Kidney (tissue), 14 donors: ENCODE data around the gene ADAMTS17. TPM values are rescaled to one million over a fixed set of nuclear protein-coding genes. Genes with fewer than 3 reads are reported as not detected.

Experiments
- DNase-seq, 5 donors: peaks; one replicate each; pipeline ENCODE4 v3.0.0-alpha.2; 2013 to 2020
- FAIRE-seq: peaks from 2 replicates; lab custom pipeline; 2012; peaks lifted over from hg19 to GRCh38; lab: Jason Lieb, UNC
- H3K27ac ChIP-seq, 2 donors: one replicate each; pipeline ENCODE4 v1.7.0; 2013; ENCODE audit warnings: low read depth in 2 of 2, low read length in 2 of 2, inconsistent platforms in 1 of 2
- H3K27me3 ChIP-seq: one replicate; pipeline ENCODE4 v1.7.1; 2013; ENCODE audit warnings: low read length, inconsistent platforms; ENCODE audit not compliant: control insufficient read depth, insufficient read depth
- H3K36me3 ChIP-seq, 3 donors: one replicate each; pipeline versions ENCODE4 v1.7.0 to v1.7.1; 2013; ENCODE audit warnings: low read length in 3 of 3, control low read depth in 1 of 3, inconsistent platforms in 1 of 3; ENCODE audit not compliant: insufficient read depth in 3 of 3, control insufficient read depth in 2 of 3
- H3K4me1 ChIP-seq, 3 donors: one replicate each; pipeline versions ENCODE4 v1.7.0 to v1.7.1; 2013; ENCODE audit warnings: low read length in 3 of 3, inconsistent platforms in 1 of 3, low read depth in 1 of 3; ENCODE audit not compliant: control insufficient read depth in 2 of 3, insufficient read depth in 2 of 3
- H3K4me3 ChIP-seq, 3 donors: one replicate each; pipeline versions ENCODE4 v1.7.0 to v1.8.1; 2013; ENCODE audit warnings: low read length in 3 of 3, control low read depth in 1 of 3, inconsistent platforms in 1 of 3
- H3K9ac ChIP-seq, 3 donors: one replicate each; pipeline versions ENCODE4 v1.7.0 to v1.7.1; 2013; ENCODE audit warnings: low read length in 3 of 3, control low read depth in 1 of 3, inconsistent platforms in 1 of 3
- H3K9me3 ChIP-seq, 3 donors: one replicate each; pipeline versions ENCODE4 v1.7.0 to v1.7.1; 2013; ENCODE audit warnings: low read length in 3 of 3, control low read depth in 1 of 3, inconsistent platforms in 1 of 3; ENCODE audit not compliant: control insufficient read depth in 2 of 3, insufficient read depth in 1 of 3
- intact Hi-C: fragments of 100-400 bp; cut with DNase I; formaldehyde crosslinking; loops from one replicate; pipeline ENCODE4 v1.11.1; 2022
- polyA plus RNA-seq: library from polyadenylated mRNA; stranded (reverse); fragments of 350-450 nt; fragmentation: Illumina TruSeq; extraction: RNeasy Lipid Tissue Mini Kit (QIAGEN cat#74804); gene quantifications from one replicate; pipeline ENCODE4 v1.2.3, GENCODE V29; 2014; ENCODE audit warnings: low read depth, low replicate concordance; ENCODE audit not compliant: insufficient read depth
- total RNA-seq: library from RNA; stranded (reverse); fragmentation: NEBNext Ultra II Directional; extraction: Animal tissue kit (Norgen Biotek cat#: 25700); gene quantifications from one replicate; pipeline ENCODE4 v1.2.1, GENCODE V29; 2021
- TF ChIP-seq, protein P1 (sequence below): IDR thresholded peaks from 3 replicates; pipeline ENCODE4 v1.5.1; 2012; ENCODE audit warnings: mild to moderate bottlenecking, moderate library complexity, borderline replicate concordance; ENCODE audit not compliant: insufficient read depth; ENCODE audit errors: extremely low read depth
- donor health status: control.
- donor health status: control.
- donor health status: control.
- donor health status: control.
- donor health status: control.
- donor health status: DM: yes; HTN: yes; CAD: no.
- donor health status: Normal renal cell carcinoma (clear cell type).

Gene ADAMTS17
- total and polyA plus RNA-seq, 2 donors from 2014 or later = 1.7 to 2.2 TPM

DNA sequence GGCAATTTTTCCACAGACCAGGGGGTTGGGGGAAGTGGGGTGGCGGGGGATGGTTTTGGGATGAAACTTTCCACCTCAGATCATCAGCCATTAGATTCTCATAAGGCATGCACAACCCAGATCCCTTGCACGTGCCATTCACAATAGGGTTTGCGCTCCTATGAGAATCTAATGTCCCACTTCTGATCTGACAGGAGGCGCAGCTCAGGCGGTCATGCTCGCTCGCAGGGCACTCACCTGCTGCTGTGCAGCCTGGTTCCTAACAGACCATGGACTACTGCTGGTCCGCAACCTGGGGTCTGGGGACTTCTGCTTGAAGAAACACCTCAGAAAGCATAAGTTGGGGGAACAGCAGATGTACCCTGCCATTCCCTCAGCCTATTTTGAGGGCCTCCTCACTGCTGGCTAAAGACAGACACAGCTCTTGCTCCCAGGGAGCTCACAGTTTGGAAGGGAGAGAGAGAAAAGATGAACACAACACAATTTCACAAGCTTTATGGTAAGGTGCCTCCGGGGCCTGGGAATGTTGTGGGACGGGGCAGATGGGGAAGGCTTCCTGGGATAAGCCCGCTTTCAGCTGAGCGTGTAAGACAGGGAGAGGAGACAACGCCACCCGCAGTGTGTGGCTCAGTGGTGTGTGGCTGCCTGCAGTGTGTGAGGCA is 285.2 kb downstream of the ADAMTS17 start:
- H3K27me3 ChIP-seq = no peaks in the 10 kb centered on the region
- intact Hi-C loops = no loop called here
- TF ChIP-seq, protein P1, sequence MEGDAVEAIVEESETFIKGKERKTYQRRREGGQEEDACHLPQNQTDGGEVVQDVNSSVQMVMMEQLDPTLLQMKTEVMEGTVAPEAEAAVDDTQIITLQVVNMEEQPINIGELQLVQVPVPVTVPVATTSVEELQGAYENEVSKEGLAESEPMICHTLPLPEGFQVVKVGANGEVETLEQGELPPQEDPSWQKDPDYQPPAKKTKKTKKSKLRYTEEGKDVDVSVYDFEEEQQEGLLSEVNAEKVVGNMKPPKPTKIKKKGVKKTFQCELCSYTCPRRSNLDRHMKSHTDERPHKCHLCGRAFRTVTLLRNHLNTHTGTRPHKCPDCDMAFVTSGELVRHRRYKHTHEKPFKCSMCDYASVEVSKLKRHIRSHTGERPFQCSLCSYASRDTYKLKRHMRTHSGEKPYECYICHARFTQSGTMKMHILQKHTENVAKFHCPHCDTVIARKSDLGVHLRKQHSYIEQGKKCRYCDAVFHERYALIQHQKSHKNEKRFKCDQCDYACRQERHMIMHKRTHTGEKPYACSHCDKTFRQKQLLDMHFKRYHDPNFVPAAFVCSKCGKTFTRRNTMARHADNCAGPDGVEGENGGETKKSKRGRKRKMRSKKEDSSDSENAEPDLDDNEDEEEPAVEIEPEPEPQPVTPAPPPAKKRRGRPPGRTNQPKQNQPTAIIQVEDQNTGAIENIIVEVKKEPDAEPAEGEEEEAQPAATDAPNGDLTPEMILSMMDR = no peak
- DNase-seq (no peak), FAIRE-seq (no peak)
- H3K27ac ChIP-seq = no peak overlapping the region
- H3K4me1 ChIP-seq = peaks cover 0 to 15% (median 6%) of the 10 kb centered on the region in 3 donors
- no peak overlapping the region for H3K9ac ChIP-seq
- H3K36me3 ChIP-seq = no peaks in the 10 kb centered on the region
- no peaks in the 10 kb centered on the region for H3K9me3 ChIP-seq
- no peak overlapping the region for H3K4me3 ChIP-seq

DNA sequence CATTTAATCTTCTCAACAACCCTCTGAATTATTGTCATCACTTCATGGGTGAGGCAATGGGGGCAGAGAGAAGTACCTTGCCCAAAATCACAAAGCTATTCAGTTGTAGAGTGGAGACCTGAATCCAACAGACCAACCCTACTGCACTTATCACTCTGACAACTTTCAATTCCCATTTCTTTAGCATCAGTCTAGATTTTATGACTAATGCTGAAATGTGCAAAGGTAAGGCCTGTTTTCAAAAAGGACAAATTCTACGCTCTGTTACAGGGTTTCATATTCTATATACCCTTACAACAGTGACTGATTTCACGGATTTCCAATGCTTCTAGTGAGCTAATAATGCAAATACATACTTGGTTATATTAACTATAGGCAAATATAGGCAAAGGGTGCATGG is 286.0 kb downstream of the ADAMTS17 start:
- TF ChIP-seq, protein P1 = no peak
- H3K4me3 ChIP-seq = no peak overlapping the region
- no peak for FAIRE-seq
- intact Hi-C loops = no loop called here
- no peak for DNase-seq
- no peaks in the 10 kb centered on the region for H3K36me3 ChIP-seq
- no peak overlapping the region for H3K9ac ChIP-seq
- peaks cover 0 to 9% (median 5%) of the 10 kb centered on the region in 3 donors for H3K4me1 ChIP-seq
- no peaks in the 10 kb centered on the region for H3K27me3 ChIP-seq
- no peaks in the 10 kb centered on the region for H3K9me3 ChIP-seq
- no peak overlapping the region for H3K27ac ChIP-seq

DNA sequence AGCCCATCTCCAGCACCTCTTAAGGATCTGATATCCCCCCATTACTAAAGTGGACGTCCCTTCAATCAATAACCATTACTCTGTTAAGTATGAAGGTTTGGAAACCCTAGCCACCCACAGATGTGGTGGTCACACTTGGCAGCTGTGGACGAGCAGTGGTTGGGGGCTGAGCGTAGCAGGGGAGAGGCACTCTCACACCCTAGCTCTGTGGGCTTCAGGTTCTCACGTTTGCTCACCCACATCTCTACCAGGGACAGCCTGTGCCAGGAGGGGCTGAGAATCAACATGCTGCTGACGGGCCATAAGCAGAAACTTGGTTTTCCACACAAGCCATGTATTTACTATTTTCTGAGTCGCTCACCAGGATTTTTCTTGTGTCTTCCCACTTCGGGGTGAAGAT is 287.2 kb downstream of the ADAMTS17 start:
- FAIRE-seq = no peak
- intact Hi-C loops = no loop called here
- H3K9ac ChIP-seq = no peak overlapping the region
- TF ChIP-seq, protein P1 = no peak
- no peak overlapping the region for H3K27ac ChIP-seq
- no peaks in the 10 kb centered on the region for H3K4me1 ChIP-seq
- DNase-seq = no peak
- H3K9me3 ChIP-seq = no peaks in the 10 kb centered on the region
- no peak overlapping the region for H3K4me3 ChIP-seq
- H3K36me3 ChIP-seq = no peaks in the 10 kb centered on the region
- no peaks in the 10 kb centered on the region for H3K27me3 ChIP-seq
